Heart right ventricle (tissue), 16 donors: ENCODE measurements around the gene GIGYF1. TPM values are rescaled to one million over a fixed set of nuclear protein-coding genes. Genes with fewer than 3 reads are reported as not detected.

Experiments used
- ATAC-seq, 8 donors: fragments of 200-7000 bp; cut with Tn5 transposase; one replicate each; pipeline ENCODE4 v1.9.1; 2020; ENCODE audit warnings: mild to moderate bottlenecking in 8 of 8, moderate library complexity in 8 of 8, moderate number of reproducible peaks in 1 of 8
- DNase-seq, 2 donors: peaks; one replicate each; pipeline ENCODE4 v3.0.0-alpha.2; 2020
- H3K27ac ChIP-seq, 10 donors: fragments of 200-600 bp; sonication (generic) in 2 of 10; one replicate each; pipeline versions ENCODE4 v1.5.0 to v1.8.0; 2020 to 2022; ENCODE audit warnings: mild to moderate bottlenecking in 3 of 10
- H3K27me3 ChIP-seq, 7 donors: fragments of 200-600 bp; one replicate each; pipeline ENCODE4 v1.8.0; 2021 to 2022; ENCODE audit warnings: mild to moderate bottlenecking in 2 of 7
- H3K36me3 ChIP-seq, 9 donors: fragments of 200-600 bp; sonication (generic) in 1 of 9; one replicate each; pipeline versions ENCODE4 v1.5.0 to v1.8.0; 2020 to 2022; ENCODE audit warnings: mild to moderate bottlenecking in 2 of 9
- H3K4me1 ChIP-seq, 9 donors: fragments of 200-600 bp; sonication (generic) in 1 of 9; one replicate each; pipeline versions ENCODE4 v1.5.0 to v1.8.0; 2020 to 2022; ENCODE audit warnings: mild to moderate bottlenecking in 4 of 9
- H3K4me3 ChIP-seq, 10 donors: fragments of 200-600 bp; sonication (generic) in 2 of 10; one replicate each; pipeline versions ENCODE4 v1.5.0 to v1.8.0; 2020 to 2022; ENCODE audit warnings: mild to moderate bottlenecking in 7 of 10, moderate library complexity in 2 of 10
- H3K9me3 ChIP-seq, 11 donors: fragments of 200-600 bp in 10 of 11; sonication (generic) in 2 of 11; one replicate each; pipeline versions ENCODE4 v1.5.0 to v1.8.0; 2013 to 2022; ENCODE audit warnings: mild to moderate bottlenecking in 2 of 11, control low read depth in 1 of 11, moderate library complexity in 1 of 11
- WGBS, 2 donors: extraction: QIAGEN DNeasy Blood & Tissue Kit; methylation state at CpG; one replicate each; pipeline ENCODE4 v1.1.7; 2013; ENCODE audit warnings: inconsistent platforms in 1 of 2; 5-methylcytosine and 5-hydroxymethylcytosine counted together
- intact Hi-C, 10 donors: fragments of 100-400 bp; cut with DNase I; formaldehyde crosslinking; loops; one replicate each; pipeline versions ENCODE4 v1.11.1 to v1.14.2; 2022
- polyA plus RNA-seq, 2 donors: library from polyadenylated mRNA; stranded (reverse); fragments of 200-250 nt; gene quantifications; one replicate each; pipeline ENCODE4 v1.2.3, GENCODE V29; 2013
- total RNA-seq, 10 donors: library from RNA; stranded (reverse); fragmentation: NEBNext Ultra II Directional in 3 of 10; extraction: Animal tissue kit (Norgen Biotek cat#: 25700) in 3 of 10; gene quantifications; one replicate each; pipeline versions ENCODE4 v1.2.1 to v1.2.4, GENCODE V29; 2021 to 2023
- TF ChIP-seq, protein P1 (sequence below), 9 donors: fragments of 200-600 bp; sonication (generic) in 2 of 9; IDR thresholded peaks; one replicate each; pipeline versions ENCODE4 v1.5.0 to v1.8.0; 2021 to 2022; ENCODE audit warnings: antibody characterized with exemption in 9 of 9, mild to moderate bottlenecking in 5 of 9, moderate library complexity in 1 of 9
- donor health status: Arrhythmogenic right ventricular cardiomyopathy.
- donor health status: ischemic (EF 13 %, LVEDD 7.1; RV severe dilation, severe dysfunction).
- donor health status: healthy with polysubstance abuse.
- donor health status: DM: no; HTN: yes; CAD: no.
- donor health status: DM: no; HTN: no; CAD: no.
- donor health status: ischemic (EF 25% LVEDD 6.9; RV normal size, moderate dysfunction).
- donor health status: ischemic (EF 25% LVEDD 5.7; RV mildly dilated, moderate dysfunction).
- donor health status: healthy.
- donor health status: DM: yes; HTN: yes; CAD: no.
- donor health status: Ischemic cardiomyopathy.
- donor health status: ischemic (EF 35%, LVEDD 5.7; RV mildly dilated, moderate dysfunction).
- donor health status: nonischemic (EF 11% LVEDD 7.7; RV severe dilation, severe dysfunction).
- donor health status: DM: yes; HTN: yes; CAD: no.
- donor health status: PGD.
- donor health status: ischemic (EF 29% LVEDD 5.4; RV normal size, mild dysfunction).
- donor health status: nonischemic (EF 23%, LVEDD 6.1; RV moderate dilation, normal function).

GIGYF1 gene
- total and polyA plus RNA-seq, 12 donors = 9.4 to 47.3 (median 24.2) TPM

DNA sequence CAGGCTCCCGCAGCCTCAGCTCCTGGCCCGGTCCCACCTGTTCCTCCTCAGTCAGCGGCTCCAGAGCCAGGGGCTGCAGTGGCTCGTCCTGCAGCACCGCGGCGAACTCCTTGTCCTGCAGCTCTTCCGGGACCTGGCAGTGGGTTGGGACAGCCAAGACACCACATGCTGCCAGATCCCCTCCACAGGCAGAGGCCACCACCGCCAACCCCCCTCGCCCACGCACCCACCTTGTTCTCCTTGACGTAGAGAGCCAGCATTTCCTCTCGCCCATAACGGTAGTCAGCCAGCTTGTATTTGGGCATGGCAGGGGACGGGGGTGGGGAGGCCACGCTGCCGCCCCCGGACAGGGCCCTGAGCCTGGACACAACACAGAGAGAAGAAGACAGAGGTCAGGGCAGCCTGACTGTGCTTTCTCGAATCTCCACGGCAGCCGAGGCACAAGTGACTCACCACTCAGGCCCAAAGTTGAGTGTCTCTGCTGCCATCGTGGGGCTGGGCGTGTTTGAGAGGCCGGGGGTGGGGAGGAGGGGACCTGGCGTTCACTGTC is 6.2 kb downstream of the GIGYF1 start:
- no peaks in the 10 kb centered on the region for H3K27me3 ChIP-seq
- no peak for ATAC-seq
- peak overlapping the region in 1 of 10 donors; percentile 23 for H3K27ac ChIP-seq
- WGBS, 2 donors = 78 to 85% methylated on average over 25 of the region's 25 CpGs
- no peaks in the 10 kb centered on the region for H3K9me3 ChIP-seq
- TF ChIP-seq, protein P1, sequence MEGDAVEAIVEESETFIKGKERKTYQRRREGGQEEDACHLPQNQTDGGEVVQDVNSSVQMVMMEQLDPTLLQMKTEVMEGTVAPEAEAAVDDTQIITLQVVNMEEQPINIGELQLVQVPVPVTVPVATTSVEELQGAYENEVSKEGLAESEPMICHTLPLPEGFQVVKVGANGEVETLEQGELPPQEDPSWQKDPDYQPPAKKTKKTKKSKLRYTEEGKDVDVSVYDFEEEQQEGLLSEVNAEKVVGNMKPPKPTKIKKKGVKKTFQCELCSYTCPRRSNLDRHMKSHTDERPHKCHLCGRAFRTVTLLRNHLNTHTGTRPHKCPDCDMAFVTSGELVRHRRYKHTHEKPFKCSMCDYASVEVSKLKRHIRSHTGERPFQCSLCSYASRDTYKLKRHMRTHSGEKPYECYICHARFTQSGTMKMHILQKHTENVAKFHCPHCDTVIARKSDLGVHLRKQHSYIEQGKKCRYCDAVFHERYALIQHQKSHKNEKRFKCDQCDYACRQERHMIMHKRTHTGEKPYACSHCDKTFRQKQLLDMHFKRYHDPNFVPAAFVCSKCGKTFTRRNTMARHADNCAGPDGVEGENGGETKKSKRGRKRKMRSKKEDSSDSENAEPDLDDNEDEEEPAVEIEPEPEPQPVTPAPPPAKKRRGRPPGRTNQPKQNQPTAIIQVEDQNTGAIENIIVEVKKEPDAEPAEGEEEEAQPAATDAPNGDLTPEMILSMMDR (IDR thresholded peaks at IDR 0.05) = no peak
- DNase-seq = no peak
- peaks cover 32 to 52% (median 45%) of the 10 kb centered on the region in 9 donors for H3K4me1 ChIP-seq
- H3K4me3 ChIP-seq = no peak overlapping the region
- intact Hi-C loops = loop anchor here in 5 of 10 donors (5.0 to 10.0 kb wide), 3 partner anchors 106 to 223 kb away; partner anchors contain the start of genes SPACDR (in 2 of the 5) and TSC22D4 (in 1 of the 5)
- peaks cover 7 to 74% (median 56%) of the 10 kb centered on the region in 9 donors for H3K36me3 ChIP-seq

DNA sequence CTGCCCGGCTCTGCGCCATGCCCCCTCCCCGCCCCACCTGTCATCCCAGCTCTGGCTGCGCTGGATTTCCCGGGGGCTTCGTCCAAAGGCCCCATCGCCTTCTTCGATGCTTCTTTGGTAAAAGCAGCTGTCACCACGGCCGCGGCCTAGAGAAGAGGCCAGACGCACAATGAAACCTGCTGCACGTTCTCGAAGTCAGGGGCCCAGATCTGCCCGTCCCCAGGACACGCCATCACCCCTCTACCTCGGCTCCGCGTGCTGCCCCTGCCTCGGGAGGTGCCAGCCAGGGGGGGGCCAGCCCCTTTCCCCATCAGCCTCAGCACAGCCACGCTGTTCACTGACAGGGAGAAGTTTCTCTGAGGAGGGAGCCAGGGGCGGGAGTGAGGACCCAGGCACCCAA is 6.8 kb downstream of the GIGYF1 start:
- H3K36me3 ChIP-seq = peaks cover 7 to 79% (median 62%) of the 10 kb centered on the region in 9 donors

DNA sequence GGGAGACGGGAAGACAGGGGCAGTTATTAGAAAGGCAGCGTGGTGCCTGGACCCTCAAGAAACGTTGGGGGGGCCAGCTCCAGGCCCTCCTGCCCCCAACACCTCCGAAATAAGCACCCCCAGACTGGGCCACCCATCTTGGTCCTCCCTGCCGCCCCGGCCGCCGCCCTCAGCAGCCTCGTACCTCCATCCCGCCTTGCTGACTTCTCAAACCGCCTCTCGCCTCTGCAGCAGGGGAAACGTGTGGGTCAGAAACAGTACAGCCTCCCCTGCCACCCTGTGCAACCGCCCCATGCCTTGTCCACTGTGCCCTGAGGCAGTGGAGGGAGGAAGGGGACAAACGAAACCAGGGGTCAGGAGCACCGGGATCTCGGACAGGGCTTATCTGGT is 7.2 kb downstream of the GIGYF1 start:
- WGBS, 2 donors = 91 to 92% methylated on average over 17 of the region's 17 CpGs
- Histone ChIP-seq H3K27me3 (no peaks in the 10 kb centered on the region), H3K27ac (no peak overlapping the region), H3K36me3 (peaks cover 7 to 84% (median 66%) of the 10 kb centered on the region in 9 donors), H3K4me1 (peaks cover 22 to 42% (median 35%) of the 10 kb centered on the region in 9 donors), H3K4me3 (no peak overlapping the region), H3K9me3 (no peaks in the 10 kb centered on the region)
- TF ChIP-seq, protein P1 (IDR thresholded peaks at IDR 0.05) = no peak
- no peak for ATAC-seq
- intact Hi-C loops = loop anchor here in 5 of 10 donors (5.0 to 10.0 kb wide), 3 partner anchors 105 to 222 kb away; partner anchors contain the start of genes SPACDR (in 2 of the 5) and TSC22D4 (in 1 of the 5)
- no peak for DNase-seq

More for the DNA sequence above, 6.8 kb downstream of the GIGYF1 start:
- ATAC-seq = no peak
- peaks cover 27 to 46% (median 39%) of the 10 kb centered on the region in 9 donors for H3K4me1 ChIP-seq
- 90% methylated on average over 22 of the region's 22 CpGs for WGBS, 2 donors
- no peak overlapping the region for H3K27ac ChIP-seq
- TF ChIP-seq, protein P1 (IDR thresholded peaks at IDR 0.05) = no peak
- no peak for DNase-seq
- H3K9me3 ChIP-seq = no peaks in the 10 kb centered on the region
- intact Hi-C loops = loop anchor here in 5 of 10 donors (5.0 to 10.0 kb wide), 3 partner anchors 105 to 222 kb away; partner anchors contain the start of genes SPACDR (in 2 of the 5) and TSC22D4 (in 1 of the 5)
- no peak overlapping the region for H3K4me3 ChIP-seq
- H3K27me3 ChIP-seq = no peaks in the 10 kb centered on the region

DNA sequence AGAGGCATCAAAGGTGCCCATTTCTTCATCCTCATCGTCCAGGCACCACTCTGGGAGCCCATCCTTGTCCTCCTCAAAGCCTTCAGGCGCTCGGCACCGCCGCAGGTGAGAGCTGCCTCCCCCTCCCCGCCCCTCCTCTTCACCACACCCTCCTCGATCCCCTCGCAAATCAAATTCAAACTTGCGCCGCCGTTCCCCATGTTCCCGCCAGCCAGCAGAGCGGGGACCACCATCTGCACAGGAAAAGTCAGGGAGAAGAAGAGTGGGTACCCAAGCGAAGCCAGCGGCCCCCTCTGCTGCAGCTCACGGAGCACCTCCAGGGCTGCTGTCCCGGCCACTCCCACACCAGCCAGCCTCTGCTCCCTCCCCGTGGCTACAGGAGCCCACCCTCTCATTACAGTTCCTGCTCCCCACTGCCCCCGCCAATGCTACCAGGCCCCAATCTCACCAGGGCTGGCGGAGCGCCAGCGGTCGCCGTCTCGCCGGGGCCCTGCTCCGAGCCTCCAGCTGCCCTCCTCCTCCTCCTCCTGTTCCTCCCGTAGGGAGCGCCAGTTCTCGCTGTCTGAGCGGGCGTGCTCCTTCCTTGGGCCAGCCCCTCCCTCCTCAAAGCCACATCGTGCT is 7.7 kb downstream of the GIGYF1 start:
- Histone ChIP-seq H3K36me3 (peaks cover 7 to 89% (median 68%) of the 10 kb centered on the region in 9 donors), H3K27me3 (no peaks in the 10 kb centered on the region), H3K4me3 (no peak overlapping the region), H3K4me1 (peaks cover 17 to 37% (median 30%) of the 10 kb centered on the region in 9 donors), H3K9me3 (no peaks in the 10 kb centered on the region), H3K27ac (no peak overlapping the region)
- no peak for ATAC-seq
- WGBS, 2 donors = 71 to 79% methylated on average over 33 of the region's 33 CpGs
- intact Hi-C loops = loop anchor here in 5 of 10 donors (5.0 to 10.0 kb wide), 3 partner anchors 104 to 222 kb away; partner anchors contain the start of genes SPACDR (in 2 of the 5) and TSC22D4 (in 1 of the 5)
- TF ChIP-seq, protein P1 (IDR thresholded peaks at IDR 0.05) = no peak
- no peak for DNase-seq
